GM18867 (cell line): ENCODE results near the gene SLC25A30.
"Not testable (repeated sequence)": the region's sequence is repeated elsewhere in the genome, so short reads cannot be mapped to it uniquely, and the experiment has no call there.

Source experiments
- ATAC-seq: cut with Tn5 transposase; IDR thresholded peaks from one replicate; pipeline ENCODE4 v1.9.1; 2021; ENCODE audit warnings: mild to moderate bottlenecking, moderate library complexity; ENCODE audit not compliant: unreplicated experiment

Gene SLC25A30

DNA sequence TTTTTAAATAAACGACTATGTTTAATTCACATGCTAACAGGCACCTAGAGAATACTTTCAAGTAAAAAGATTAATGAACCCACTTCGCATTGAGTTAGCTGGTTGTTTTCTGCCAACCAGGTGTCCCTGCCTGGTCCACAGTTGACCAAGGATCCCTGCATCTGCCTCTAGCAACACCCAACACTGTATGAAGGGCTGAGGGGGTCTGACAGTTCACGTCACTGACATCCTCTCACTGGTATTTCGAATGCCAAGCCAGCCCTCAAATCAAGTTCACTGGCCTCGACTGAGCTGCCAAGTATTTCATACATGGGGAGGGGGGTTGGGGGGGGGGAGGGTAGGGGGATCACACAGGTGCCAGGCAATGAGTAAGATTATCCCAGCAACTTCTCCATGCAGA lies 25.4 kb downstream of the SLC25A30 start:
- ATAC-seq: no peak

- ATAC-seq: no peak
Measured at GRCh38 chr13:45391926-45392325, 26.2 kb downstream of the SLC25A30 start.

DNA sequence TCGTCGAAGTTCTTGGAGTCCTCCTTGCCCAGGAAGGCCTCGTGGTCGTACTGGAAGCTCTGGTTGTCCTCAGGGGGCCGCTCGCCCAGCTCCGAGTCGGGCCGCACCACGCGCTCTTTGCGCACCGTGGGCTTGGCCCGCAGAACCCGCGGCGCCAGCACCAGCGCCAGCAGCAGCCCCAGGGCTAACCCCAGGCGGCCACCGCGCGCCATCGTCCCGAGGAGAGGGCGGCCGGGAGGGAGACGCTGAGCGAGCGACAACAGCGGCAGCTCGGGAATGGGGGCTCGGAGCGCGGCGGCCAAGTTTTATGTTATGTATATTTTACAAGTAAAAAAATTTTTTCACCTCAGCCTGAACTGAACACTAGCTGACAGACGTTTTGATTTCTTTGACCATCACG lies 27.0 kb downstream of the SLC25A30 start:
- not testable (repeated sequence) for ATAC-seq

DNA sequence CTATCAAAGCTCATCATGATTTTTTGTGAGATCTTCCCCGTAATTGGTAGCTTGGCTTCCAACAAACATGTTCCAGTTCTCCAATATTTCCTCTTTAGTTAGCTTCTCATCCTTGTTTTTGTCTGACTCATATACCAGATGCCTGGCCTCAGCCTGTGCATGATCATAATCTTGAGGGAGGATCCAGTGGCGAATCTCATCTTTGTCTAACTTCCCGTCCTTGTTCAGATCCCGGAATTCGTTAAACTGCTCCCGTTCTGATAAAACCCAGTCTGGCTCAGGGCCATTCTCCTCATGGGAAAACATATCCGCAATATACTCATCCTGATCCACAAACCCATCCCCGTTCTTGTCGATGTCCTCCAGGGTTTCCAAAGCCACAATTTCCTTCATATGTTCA lies 27.8 kb downstream of the SLC25A30 start:
- not testable (repeated sequence) for ATAC-seq

- no peak for ATAC-seq
Measured at GRCh38 chr13:45388664-45389063, 29.5 kb downstream of the SLC25A30 start.

DNA sequence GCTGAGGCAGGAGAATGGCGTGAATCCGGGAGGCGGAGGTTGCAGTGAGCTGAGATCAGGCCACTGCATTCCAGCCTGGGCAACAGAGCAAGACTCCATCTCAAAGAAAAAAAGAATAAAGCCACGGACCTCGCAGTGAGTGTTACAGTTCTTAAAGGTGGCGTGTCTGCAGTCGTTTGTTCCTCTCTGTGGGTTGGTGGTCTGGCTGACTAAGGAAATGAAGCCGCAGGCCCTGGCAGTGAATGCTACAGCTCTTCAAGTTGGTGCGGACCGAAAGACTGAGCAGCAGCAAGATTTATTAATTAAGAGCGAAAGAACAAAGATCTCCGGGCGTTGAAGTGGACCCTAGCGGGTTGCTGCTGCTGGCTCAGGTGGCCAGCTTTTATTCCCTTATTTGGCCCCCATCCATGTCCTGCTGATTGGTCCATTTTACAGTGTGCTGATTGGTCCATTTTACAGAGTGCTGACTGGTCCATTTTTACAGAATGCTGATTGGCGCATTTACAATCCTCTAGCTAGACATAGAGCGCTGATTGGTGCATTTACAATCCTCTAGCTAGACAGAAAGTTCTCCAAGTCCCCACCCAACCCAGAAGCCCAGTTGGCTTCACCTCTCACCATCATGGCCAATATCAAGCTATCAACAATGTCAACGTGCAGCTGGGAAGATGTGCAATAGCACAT lies 31.1 kb downstream of the SLC25A30 start:
- ATAC-seq: not testable (repeated sequence)

DNA sequence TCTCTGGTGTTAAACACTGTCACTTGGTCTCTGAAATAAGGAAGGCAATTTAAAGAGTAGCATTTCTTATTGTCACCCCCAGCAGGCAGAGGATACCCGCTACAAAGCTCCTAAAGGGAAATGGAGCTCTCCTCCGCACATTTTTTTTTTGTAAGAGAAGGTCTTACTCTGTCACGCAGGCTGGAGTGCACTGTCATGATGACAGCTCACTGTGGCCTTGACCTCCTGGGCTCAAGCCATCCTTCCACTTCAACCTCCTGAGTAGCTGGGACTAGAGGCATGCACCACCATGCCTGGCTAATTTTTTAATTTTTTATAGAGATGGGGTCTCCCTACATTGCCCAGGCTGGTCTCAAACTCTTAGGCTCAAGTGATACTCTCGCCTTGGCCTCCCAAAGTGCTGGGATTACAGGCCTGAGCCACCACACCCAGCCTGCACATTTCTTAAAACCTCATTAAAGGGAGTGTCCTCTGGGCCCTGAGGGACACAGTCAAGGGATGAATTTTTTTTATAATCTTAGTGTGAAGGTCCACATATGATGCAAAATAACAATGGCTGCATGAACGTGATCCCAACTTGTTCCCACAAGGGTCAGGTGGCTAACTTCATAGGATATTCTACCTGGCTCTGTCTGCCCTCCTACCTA lies 32.1 kb downstream of the SLC25A30 start:
- ATAC-seq: no peak

DNA sequence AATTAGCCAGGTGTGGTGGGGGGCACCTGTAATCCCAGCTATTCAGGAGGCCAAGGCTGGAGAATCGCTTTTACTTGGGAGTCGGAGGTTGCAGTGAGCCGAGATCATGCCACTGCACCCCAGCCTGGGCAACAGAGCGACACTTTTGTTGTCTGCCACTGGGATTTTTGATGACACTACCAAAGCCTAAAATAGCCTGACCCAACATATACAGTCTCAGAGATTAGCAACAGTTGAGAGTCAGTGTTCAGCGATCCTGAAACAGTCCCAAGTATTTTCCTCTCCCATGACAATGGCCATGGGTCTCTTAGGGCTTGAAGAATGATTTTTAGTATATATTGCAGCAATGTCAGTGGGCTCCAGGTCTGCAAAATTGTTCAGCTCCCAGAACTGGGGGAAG lies 32.9 kb downstream of the SLC25A30 start:
- ATAC-seq: no peak

DNA sequence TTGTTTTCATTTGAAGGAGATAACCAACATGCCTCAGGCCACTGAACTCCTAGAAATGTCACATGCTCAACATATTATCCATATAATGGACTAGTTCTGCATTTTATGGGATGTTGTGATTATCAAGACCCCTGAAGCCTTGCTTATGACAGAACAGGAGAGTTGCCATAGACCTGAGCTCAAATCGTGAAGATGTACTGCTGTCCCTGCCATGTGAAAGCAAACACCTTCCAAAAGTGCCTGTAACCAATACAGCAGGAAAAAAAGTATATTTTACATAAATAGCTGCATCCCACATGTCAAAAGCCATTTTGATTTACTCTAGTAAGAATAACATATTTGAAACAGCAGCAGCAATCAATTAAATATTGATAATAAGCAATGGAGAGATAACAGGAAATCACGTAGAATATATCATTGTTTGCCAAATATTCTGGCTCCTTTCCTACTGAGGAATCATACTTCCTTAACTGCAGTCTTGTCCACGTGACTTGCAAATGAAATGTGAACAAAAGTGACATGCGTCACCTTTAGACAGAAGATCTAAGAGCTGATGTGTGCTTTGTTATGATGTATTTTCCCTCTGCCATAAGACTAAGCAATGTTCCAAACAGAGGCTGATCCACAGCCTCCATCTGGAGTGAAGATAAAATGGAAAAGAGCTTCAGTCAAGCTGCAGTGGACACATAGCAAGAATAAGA lies 33.5 kb downstream of the SLC25A30 start:
- no peak for ATAC-seq

- not testable (repeated sequence) for ATAC-seq
Measured at GRCh38 chr13:45382739-45383138, 35.4 kb downstream of the SLC25A30 start.

GRCh38 chr13:45381196-45381595 lies 37.0 kb downstream of the SLC25A30 start:
- no peak for ATAC-seq

DNA sequence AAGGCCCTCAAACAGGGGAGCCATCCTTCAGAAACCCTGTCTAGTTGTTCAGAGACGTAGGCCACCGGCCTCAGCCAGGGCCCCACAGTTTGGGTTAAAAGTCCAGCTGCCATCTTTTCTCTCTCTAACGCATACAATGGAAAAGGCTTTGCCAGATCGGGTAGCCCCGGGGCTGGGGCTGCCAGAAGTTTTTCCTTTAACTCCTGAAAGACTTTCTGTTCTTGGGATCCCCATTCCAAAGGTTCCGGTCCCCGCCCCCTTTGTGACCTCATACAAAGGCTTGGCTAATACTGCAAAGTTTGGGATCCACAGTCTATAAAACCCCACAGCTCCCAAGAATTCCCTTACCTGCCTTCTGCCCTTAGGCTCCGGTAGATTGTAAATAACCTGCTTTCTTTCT lies 37.5 kb downstream of the SLC25A30 start:
- not testable (repeated sequence) for ATAC-seq

DNA sequence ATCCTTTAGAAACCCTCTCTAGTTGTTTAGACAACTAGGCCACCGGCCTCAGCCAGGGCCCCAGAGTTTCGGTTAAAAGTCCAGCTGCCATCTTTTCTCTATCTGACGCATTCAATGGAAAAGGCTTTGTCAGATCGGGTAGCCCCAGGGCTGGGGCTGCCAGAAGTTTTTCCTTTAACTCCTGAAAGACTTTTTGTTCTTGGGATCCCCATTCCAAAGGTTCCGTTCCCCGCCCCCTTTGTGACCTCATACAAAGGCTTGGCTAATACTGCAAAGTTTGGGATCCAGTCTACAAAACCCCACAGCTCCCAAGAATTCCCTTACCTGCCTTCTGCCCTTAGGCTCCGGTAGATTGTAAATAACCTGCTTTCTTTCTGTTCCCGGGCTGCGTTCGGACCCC lies 38.7 kb downstream of the SLC25A30 start:
- ATAC-seq: not testable (repeated sequence)

DNA sequence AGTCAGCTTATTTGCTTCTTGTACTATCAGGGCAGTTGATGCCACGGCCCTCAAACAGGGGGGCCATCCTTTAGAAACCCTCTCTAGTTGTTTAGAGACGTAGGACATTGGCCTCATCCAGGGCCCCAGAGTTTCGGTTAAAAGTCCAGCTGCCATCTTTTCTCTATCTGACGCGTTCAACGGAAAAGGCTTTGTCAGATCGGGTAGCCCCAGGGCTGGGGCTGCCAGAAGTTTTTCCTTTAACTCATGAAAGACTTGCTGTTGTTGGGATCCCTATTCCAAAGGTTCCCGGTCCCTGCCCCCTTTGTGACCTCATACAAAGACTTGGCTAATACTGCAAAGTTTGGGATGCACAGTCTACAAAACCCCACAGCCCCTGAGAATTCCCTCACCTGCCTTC lies 39.4 kb downstream of the SLC25A30 start:
- ATAC-seq: not testable (repeated sequence)

- not testable (repeated sequence) for ATAC-seq
Measured at GRCh38 chr13:45377314-45377713, 40.9 kb downstream of the SLC25A30 start.

- not testable (repeated sequence) for ATAC-seq
Measured at GRCh38 chr13:45376651-45377050, 41.5 kb downstream of the SLC25A30 start.

DNA sequence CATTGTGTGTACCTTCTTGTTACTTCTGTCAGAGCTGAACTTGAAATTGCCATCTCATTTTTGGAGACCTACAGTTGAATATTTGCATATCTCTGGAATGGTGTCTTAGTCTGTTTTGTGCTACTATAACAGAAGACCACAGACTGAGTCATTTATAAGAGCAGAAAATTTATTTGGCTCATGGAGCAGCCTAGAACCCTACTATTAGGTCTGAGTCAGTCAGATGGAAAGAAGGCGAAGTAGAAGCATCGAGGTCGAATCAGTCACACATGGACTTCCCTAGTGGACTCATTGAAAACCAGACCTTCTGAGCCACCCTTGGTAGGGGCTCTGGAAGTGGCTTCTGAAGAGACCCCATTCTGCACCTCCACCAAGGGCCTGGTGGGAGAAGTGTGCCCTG lies 43.3 kb downstream of the SLC25A30 start:
- no peak for ATAC-seq

GRCh38 chr13:45373162-45373547 lies 45.0 kb downstream of the SLC25A30 start:
- no peak for ATAC-seq

DNA sequence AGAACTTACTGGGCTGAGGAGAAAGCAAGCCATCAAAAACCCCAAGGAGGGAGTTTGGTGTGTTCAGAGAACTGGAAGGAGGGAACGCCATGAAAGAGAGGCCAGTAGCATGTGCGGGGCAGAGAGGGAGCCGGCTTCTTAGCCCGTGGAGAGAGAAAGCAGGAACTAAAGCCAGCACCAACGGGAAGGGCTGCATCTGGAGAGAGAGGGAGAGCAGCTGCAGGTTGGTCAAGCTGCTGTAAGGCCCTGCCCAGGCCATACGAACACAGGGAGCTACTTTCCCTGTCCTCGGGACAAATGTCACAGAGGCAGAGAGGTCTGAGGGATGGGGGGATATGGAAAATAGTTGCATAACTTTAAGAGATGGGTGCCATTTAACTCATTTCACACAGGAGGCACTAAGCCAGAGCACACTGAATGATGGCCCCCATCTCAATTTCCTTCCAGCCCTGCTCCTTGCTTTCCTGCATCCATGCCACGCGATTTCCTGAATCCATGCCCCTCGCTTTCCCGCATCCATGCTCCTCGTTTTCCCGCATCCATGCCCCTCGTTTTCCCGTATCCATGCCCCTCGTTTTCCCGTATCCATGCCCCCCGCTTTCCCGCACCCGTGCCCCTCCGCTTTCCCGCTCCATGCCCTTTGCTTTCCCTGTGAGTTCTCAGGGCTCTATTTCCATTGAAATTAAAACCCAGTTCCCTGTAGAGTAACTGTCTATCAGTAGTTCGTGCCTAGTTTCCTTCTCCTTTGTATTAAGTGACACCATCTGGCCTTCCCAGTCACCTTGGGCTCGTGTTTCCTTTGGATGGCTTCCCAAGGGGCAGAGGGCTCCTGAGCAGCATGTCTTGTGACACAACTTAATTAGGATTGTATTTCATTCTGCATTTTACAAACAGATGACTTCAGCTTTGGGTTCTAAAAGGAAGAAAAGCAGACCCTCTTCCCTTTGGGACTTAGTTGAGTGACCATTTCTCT lies 45.7 kb downstream of the SLC25A30 start:
- ATAC-seq: no peak

DNA sequence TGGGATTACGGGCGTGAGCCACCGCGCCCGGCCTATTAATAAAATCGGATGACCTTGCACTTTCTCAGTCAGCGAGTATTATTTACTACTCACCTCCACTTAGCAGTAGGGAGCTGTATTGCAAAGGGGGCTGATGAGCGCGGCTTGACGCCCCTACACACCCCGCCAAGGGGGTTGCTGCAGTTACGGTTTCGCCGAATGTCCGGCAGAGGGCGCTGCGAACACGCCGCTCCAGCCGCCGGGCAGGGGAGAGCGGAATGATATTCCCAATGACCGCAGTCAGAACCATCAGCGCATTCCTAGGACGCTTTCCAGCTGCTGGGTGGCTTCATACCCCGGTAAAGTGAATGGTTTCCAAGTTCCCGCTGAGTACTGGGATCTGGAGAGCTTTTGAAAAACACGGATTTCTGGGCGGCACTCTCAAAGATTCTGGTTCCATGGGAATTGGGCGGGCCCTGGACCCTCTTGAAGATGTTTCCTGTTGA lies 47.2 kb downstream of the SLC25A30 start:
- ATAC-seq: no peak

GRCh38 chr13:45369116-45369515 lies 49.1 kb downstream of the SLC25A30 start:
- no peak for ATAC-seq
